ENCODE data around the gene SYDE1.
A peak's percentile ranks its signal among the peaks of the same experiment; 100 is the strongest.
"Not testable (repeated sequence)": the region's sequence is repeated elsewhere in the genome, so short reads cannot be mapped to it uniquely, and the experiment has no call there.

Gene SYDE1, protein sequence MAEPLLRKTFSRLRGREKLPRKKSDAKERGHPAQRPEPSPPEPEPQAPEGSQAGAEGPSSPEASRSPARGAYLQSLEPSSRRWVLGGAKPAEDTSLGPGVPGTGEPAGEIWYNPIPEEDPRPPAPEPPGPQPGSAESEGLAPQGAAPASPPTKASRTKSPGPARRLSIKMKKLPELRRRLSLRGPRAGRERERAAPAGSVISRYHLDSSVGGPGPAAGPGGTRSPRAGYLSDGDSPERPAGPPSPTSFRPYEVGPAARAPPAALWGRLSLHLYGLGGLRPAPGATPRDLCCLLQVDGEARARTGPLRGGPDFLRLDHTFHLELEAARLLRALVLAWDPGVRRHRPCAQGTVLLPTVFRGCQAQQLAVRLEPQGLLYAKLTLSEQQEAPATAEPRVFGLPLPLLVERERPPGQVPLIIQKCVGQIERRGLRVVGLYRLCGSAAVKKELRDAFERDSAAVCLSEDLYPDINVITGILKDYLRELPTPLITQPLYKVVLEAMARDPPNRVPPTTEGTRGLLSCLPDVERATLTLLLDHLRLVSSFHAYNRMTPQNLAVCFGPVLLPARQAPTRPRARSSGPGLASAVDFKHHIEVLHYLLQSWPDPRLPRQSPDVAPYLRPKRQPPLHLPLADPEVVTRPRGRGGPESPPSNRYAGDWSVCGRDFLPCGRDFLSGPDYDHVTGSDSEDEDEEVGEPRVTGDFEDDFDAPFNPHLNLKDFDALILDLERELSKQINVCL

DNA sequence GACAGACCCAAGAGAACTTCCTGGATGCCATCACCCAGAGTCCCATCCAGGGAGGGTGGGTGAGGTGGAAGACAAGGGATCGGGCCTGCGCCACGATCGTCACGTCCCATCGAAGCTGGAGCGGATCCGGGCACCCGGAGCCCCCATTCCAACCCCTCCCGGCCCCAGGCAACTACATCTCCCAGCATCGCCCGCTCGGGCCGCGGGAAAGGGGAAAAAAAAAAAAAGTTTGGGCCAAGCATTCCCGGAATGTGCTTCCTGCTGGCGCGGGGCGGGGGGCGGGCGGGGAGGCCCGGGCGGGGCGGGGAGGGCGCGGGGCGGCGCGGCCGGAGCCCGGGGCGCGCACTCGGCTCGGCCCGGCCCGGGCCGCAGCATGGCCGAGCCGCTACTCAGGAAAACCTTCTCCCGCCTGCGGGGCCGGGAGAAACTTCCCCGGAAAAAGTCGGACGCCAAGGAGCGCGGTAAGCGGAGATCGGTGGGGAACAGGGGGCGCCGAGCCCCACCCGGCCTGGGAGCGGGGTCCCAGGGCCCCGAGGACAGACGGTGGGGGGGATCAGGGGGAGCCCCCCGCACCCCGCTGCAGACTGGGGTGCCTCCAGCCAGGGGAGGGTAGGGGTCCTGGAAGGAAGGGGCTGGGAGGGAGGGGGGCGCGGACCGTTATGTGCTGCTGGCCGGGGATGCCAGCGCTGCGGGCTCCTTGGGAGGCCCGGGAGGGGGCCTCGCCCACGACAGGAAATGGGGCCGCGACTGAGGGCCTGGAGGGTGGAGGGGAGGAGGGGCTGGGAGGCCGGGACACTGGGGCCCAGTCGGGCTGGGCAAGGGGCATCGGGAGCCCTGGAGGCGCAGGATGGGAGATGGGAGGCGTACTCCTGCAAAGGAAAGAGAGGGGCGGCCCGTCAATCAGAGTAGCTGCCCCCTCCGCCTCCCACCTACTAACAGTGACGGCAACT, at the start of gene SYDE1:
Gene SYDE1 (plus strand): TSS at position 341 of the 950 bp plus-strand sequence. CDS start 33 bp downstream, at position 374.
- Mint-ChIP-seq H3K36me3 (ENCODE audit: low read depth) (peaks cover 23% of the 10 kb centered on the region), H3K4me3 (peak within 1 kb of the TSS; percentile 84 to 94 (median 87)), H3K4me1 (peaks cover 10% of the 10 kb centered on the region), H3K9me3 (peaks cover 18% of the 10 kb centered on the region), H3K27me3 (ENCODE audit: low read depth) (peaks cover 6% of the 10 kb centered on the region), H3K27ac (peak within 1 kb of the TSS; percentile 79 to 90 (median 85))
- TF ChIP-seq, protein P1, sequence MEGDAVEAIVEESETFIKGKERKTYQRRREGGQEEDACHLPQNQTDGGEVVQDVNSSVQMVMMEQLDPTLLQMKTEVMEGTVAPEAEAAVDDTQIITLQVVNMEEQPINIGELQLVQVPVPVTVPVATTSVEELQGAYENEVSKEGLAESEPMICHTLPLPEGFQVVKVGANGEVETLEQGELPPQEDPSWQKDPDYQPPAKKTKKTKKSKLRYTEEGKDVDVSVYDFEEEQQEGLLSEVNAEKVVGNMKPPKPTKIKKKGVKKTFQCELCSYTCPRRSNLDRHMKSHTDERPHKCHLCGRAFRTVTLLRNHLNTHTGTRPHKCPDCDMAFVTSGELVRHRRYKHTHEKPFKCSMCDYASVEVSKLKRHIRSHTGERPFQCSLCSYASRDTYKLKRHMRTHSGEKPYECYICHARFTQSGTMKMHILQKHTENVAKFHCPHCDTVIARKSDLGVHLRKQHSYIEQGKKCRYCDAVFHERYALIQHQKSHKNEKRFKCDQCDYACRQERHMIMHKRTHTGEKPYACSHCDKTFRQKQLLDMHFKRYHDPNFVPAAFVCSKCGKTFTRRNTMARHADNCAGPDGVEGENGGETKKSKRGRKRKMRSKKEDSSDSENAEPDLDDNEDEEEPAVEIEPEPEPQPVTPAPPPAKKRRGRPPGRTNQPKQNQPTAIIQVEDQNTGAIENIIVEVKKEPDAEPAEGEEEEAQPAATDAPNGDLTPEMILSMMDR (IDR thresholded peaks at IDR 0.05; ENCODE audit: unreplicated experiment in 3 of 3) = no peak

DNA sequence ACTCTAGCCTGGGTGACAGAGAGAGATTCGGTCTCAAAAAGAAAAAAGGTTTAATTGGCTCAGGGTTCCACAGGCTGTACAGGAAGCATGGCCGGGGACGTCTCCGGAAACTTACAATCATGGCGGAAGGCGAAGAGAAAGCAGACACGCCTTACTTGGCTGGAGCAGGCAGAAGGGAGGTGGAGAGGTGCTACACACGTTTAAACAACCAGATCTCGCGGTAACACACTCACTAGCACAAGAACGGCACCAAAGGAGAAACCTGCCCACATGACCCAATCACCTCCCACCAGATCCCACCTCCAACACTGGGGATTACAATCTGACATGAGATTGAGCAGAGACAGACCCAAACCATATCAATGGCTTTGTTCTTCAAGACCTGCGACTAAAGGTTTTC, 45.2 kb upstream of the SYDE1 start:
- Mint-ChIP-seq H3K4me1 (no peaks in the 10 kb centered on the region), H3K27me3 (ENCODE audit: low read depth) (peaks cover 22% of the 10 kb centered on the region), H3K36me3 (ENCODE audit: low read depth) (no peaks in the 10 kb centered on the region), H3K27ac (no peak overlapping the region), H3K4me3 (no peak overlapping the region), H3K9me3 (peaks cover 2% of the 10 kb centered on the region)
- TF ChIP-seq, protein P1 (IDR thresholded peaks at IDR 0.05; ENCODE audit: unreplicated experiment in 3 of 3) = no peak

DNA sequence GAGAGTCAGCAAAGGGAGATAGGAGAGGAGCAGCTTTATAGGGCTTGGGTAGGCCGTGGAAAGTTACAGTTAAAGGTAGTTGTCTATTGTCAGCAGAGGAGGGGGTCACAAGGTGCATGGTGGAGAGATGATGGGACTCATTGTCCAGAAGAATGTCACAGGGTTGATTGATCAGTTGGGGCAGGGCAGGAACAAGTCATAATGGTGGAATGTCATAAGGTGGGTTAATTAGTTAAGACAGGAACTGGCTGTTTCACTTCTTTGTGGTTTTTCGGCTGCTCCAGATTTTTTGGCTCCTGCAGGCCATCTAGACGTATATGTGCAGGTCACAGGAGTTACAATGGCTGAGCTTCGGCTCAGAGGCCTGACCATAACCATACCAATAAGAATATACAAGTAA, 36.8 kb upstream of the SYDE1 start:
- not testable (repeated sequence) for H3K4me3 Mint-ChIP-seq; H3K27ac Mint-ChIP-seq; H3K4me1 Mint-ChIP-seq; H3K36me3 Mint-ChIP-seq (ENCODE audit: low read depth); H3K9me3 Mint-ChIP-seq
- H3K27me3 Mint-ChIP-seq (ENCODE audit: low read depth) = peaks cover 29% of the 10 kb centered on the region

DNA sequence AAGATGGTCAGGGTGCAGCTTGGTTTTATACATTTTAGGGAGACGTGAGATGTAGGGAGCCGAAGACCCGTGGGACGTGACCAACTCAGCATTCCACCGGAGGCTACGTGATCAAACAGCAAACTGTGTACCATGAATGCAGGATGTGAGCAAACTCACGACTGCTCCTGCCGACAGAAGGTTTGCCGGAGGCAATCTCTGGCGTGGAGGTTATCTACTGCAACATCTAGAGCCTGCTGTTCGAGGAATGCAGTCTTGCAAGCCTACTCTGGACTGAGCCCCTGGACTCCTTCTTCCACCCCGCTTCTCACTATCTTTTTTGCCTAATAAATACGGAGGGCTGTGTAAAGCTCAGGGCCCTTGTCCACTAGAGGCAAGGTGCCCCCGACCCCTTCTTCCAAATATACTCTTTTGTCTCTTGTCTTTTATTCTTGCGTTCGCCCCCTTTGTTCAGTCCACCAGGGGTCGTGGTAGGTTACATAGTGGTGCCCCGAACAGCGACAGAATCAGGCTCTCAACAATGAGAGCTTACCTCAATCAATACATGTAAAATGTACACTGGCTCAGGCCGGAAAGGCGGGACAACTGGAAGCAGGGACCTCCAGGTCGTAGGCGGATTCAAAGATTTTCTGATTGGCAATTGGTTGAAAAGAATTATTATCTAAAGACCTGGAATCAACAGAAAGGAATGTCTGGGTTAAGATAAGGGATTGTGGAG, 34.1 kb upstream of the SYDE1 start:
- H3K36me3 Mint-ChIP-seq (ENCODE audit: low read depth) = no peaks in the 10 kb centered on the region
- TF ChIP-seq, protein P1 (IDR thresholded peaks at IDR 0.05; ENCODE audit: unreplicated experiment in 3 of 3) = no peak
- no peaks in the 10 kb centered on the region for H3K4me1 Mint-ChIP-seq
- peaks cover 18% of the 10 kb centered on the region for H3K27me3 Mint-ChIP-seq (ENCODE audit: low read depth)
- H3K9me3 Mint-ChIP-seq = no peaks in the 10 kb centered on the region
- H3K27ac Mint-ChIP-seq = peak overlapping the region in 1 of 3 experiments; percentile 23
- H3K4me3 Mint-ChIP-seq = no peak overlapping the region

DNA sequence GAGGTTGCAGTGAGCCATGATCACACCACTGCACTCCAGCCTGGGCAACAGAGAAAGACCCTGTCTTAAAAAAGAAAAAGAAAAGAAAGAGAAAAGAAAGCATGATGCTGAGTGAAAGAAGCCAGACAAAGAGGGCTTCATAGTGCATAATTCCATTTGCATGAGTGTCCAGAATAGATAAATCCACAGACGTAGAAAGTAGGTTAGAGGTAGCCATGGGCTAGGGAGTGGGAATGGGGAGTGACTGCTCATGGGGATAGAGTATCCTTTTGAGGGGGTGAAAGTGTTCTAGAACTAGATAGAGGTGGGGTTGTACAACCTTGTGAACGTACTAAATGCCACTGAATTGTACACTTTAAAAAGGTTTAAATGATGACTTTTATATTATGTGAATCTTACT, 32.8 kb upstream of the SYDE1 start:
- TF ChIP-seq, protein P1 (IDR thresholded peaks at IDR 0.05; ENCODE audit: unreplicated experiment in 3 of 3) = no peak
- Mint-ChIP-seq H3K9me3 (no peaks in the 10 kb centered on the region), H3K36me3 (ENCODE audit: low read depth) (no peaks in the 10 kb centered on the region), H3K27ac (no peak overlapping the region), H3K4me3 (no peak overlapping the region), H3K4me1 (no peaks in the 10 kb centered on the region), H3K27me3 (ENCODE audit: low read depth) (peaks cover 26% of the 10 kb centered on the region)
